K562 (cell line): ENCODE measurements around the gene COL28A1. TPM values are rescaled to one million over a fixed set of nuclear protein-coding genes. Genes with fewer than 3 reads are reported as not detected.

Source experiments
- ATAC-seq: fragments of 200-7000 bp; cut with Tn5 transposase; 3 replicates; pipeline ENCODE4 v1.9.1; 2020; ENCODE audit warnings: moderate library complexity
- BruUV-seq: library from RNA; stranded (reverse); fragments of 400-500 nt; replicated peaks from 2 replicates; lab custom pipeline; 2021; lab: Mats Ljungman, UMichigan
- CTCF ChIA-PET: fragments of 300-600 bp; formaldehyde crosslinking; extraction: SDS; loops from one replicate; lab custom pipeline; 2021; ENCODE audit warnings: low intra/inter-chr PET ratio; lab: Yijun Ruan, JAX
- POLR2A ChIA-PET: fragments of 300-600, 350-650 bp; sonication (Branson Sonifier 250); formaldehyde crosslinking; extraction: SDS; loops from one replicate; lab custom pipeline; 2021; ENCODE audit warnings: antibody characterized with exemption, inconsistent platforms; lab: Yijun Ruan, JAX
- DNase-seq, 4 experiments: peaks; one replicate each; pipeline versions ENCODE4 v3.0.0 to v3.0.0-alpha.2; 2011 to 2018; ENCODE audit warnings: low spot score in 3 of 4, mixed read lengths in 3 of 4; ENCODE audit errors: extremely low read depth in 1 of 4
- FAIRE-seq: peaks from 2 replicates; lab custom pipeline; 2011; peaks lifted over from hg19 to GRCh38; lab: Jason Lieb, UNC
- H2AFZ ChIP-seq: 2 replicates; pipeline ENCODE4 v1.6.0; 2011; ENCODE audit warnings: low read depth, low read length, control low read depth, inconsistent platforms
- H3K27ac ChIP-seq: fragments of 200-600 bp; 3 replicates; pipeline ENCODE4 v1.8.0; 2011; ENCODE audit warnings: low read depth, mild to moderate bottlenecking, control low read depth, inconsistent platforms, low read length, moderate library complexity, mixed read lengths; ENCODE audit errors: extremely low read depth
- H3K27me3 ChIP-seq, 2 experiments: fragments of 300-600 bp in 1 of 2; 2 replicates in 1 of 2; 3 replicates in 1 of 2; pipeline versions ENCODE4 v1.6.0 to v1.8.0; 2011; ENCODE audit warnings: inconsistent platforms in 2 of 2, low read length in 2 of 2, mild to moderate bottlenecking in 1 of 2, mixed read lengths in 1 of 2, moderate library complexity in 1 of 2; ENCODE audit not compliant: control insufficient read depth in 2 of 2, insufficient read depth in 2 of 2
- H3K36me3 ChIP-seq: fragments of 300-600 bp; 3 replicates; pipeline ENCODE4 v1.8.0; 2011; ENCODE audit warnings: mild to moderate bottlenecking, low read length, inconsistent platforms; ENCODE audit not compliant: control insufficient read depth, insufficient read depth
- H3K4me1 ChIP-seq, 2 experiments: fragments of 200-600 bp in 1 of 2; replicated peaks in 1 of 2; 2 replicates in 1 of 2; 3 replicates in 1 of 2; pipeline versions ENCODE4 v1.5.1 to v1.8.0; 2011; ENCODE audit warnings: inconsistent platforms in 2 of 2, low read length in 2 of 2, mild to moderate bottlenecking in 1 of 2, mixed read lengths in 1 of 2, moderate library complexity in 1 of 2; ENCODE audit not compliant: control insufficient read depth in 2 of 2, insufficient read depth in 2 of 2
- H3K4me2 ChIP-seq: 2 replicates; pipeline ENCODE4 v1.6.1; 2011; ENCODE audit warnings: low read length, control low read depth, inconsistent platforms, mixed read lengths; ENCODE audit not compliant: insufficient read depth
- H3K4me3 ChIP-seq: fragments of 200-600 bp; sonication (generic), shearing (Covaris generic); 2 replicates; pipeline ENCODE4 v1.5.1; 2016; ENCODE audit warnings: control low read depth, inconsistent platforms
- H3K79me2 ChIP-seq: fragments of 200-600 bp; 3 replicates; pipeline ENCODE4 v1.8.0; 2011; ENCODE audit warnings: low read length, inconsistent platforms; ENCODE audit not compliant: control insufficient read depth, insufficient read depth
- H3K9ac ChIP-seq, 2 experiments: 2 replicates each; pipeline versions ENCODE4 v1.6.0 to v1.6.1; 2011; ENCODE audit warnings: low read depth in 2 of 2, low read length in 2 of 2, control low read depth in 1 of 2, inconsistent platforms in 1 of 2, mild to moderate bottlenecking in 1 of 2, mixed read lengths in 1 of 2; ENCODE audit not compliant: insufficient read depth in 1 of 2
- H3K9me1 ChIP-seq: one replicate; pipeline ENCODE4 v1.6.0; 2011; ENCODE audit warnings: inconsistent platforms, mild to moderate bottlenecking, low read length, moderate library complexity; ENCODE audit not compliant: control insufficient read depth, insufficient read depth
- H3K9me3 ChIP-seq: replicated peaks from 2 replicates; pipeline ENCODE4 v1.5.1; 2011; ENCODE audit warnings: low read depth, low read length, inconsistent platforms; ENCODE audit not compliant: control insufficient read depth, insufficient read depth
- H4K20me1 ChIP-seq: replicated peaks from 2 replicates; pipeline ENCODE4 v1.6.1; 2011; ENCODE audit warnings: low read length, inconsistent platforms, mixed read lengths; ENCODE audit not compliant: control insufficient read depth, insufficient read depth
- ATF7 ChIP-seq: fragments of 450-650 bp; IDR thresholded peaks from 2 replicates; pipeline ENCODE4 v1.7.1; 2014; ENCODE audit warnings: mild to moderate bottlenecking, moderate library complexity
- BRD4 ChIP-seq: fragments of 200-600 bp; sonication (generic); IDR thresholded peaks from 2 replicates; pipeline ENCODE4 v1.6.1; 2017; ENCODE audit warnings: inconsistent platforms
- CCNT2 ChIP-seq: IDR thresholded peaks from 2 replicates; pipeline ENCODE4 v1.6.1; 2011; ENCODE audit warnings: borderline replicate concordance, low read depth, mild to moderate bottlenecking, moderate library complexity, mixed read lengths, low read length; ENCODE audit not compliant: insufficient read length; ENCODE audit errors: extremely low read depth
- DIDO1 ChIP-seq: fragments of 450-650 bp; IDR thresholded peaks from 2 replicates; pipeline ENCODE4 v1.6.1; 2016; ENCODE audit warnings: low read depth, missing biosample characterization, missing genetic modification characterization
- E2F3 ChIP-seq: fragments of 250-450 bp; sonication (Bioruptor Pico); IDR thresholded peaks from 2 replicates; pipeline ENCODE4 v1.4.0; 2020; ENCODE audit warnings: mild to moderate bottlenecking
- FOXK2 ChIP-seq, 2 experiments: fragments of 450-650 bp; IDR thresholded peaks in 1 of 2; conservative IDR thresholded peaks in 1 of 2; 2 replicates each; pipeline ENCODE4 v1.6.1; 2016; ENCODE audit warnings: low read depth in 2 of 2, mild to moderate bottlenecking in 1 of 2
- MTA3 ChIP-seq: fragments of 450-650 bp; formaldehyde crosslinking; IDR thresholded peaks from 2 replicates; pipeline ENCODE4 v1.6.1; 2017; ENCODE audit warnings: mild to moderate bottlenecking, borderline replicate concordance
- NFATC3 ChIP-seq: fragments of 450-650 bp; IDR thresholded peaks from 2 replicates; pipeline ENCODE4 v1.6.1; 2017; ENCODE audit warnings: mild to moderate bottlenecking
- NR3C1 ChIP-seq: sonication (generic); formaldehyde crosslinking; IDR thresholded peaks from 2 replicates; pipeline ENCODE4 v1.8.1; 2022; ENCODE audit warnings: missing genetic modification reagents
- PBX2 ChIP-seq, 2 experiments: IDR thresholded peaks in 1 of 2; conservative IDR thresholded peaks in 1 of 2; 2 replicates each; pipeline ENCODE4 v1.6.1; 2016; ENCODE audit warnings: low read depth in 2 of 2, mild to moderate bottlenecking in 1 of 2, missing compliant biosample characterization in 1 of 2, missing genetic modification characterization in 1 of 2, moderate library complexity in 1 of 2
- SOX6 ChIP-seq: fragments of 450-650 bp; IDR thresholded peaks from 2 replicates; pipeline ENCODE4 v1.6.1; 2014; ENCODE audit warnings: mild to moderate bottlenecking
- ZBTB17 ChIP-seq: fragments of 450-650 bp; formaldehyde crosslinking; IDR thresholded peaks from 2 replicates; pipeline ENCODE4 v1.4.0; 2020; ENCODE audit warnings: mild to moderate bottlenecking
- ZNF780A ChIP-seq: fragments of 250-450 bp; sonication (Bioruptor Pico); IDR thresholded peaks from 2 replicates; pipeline ENCODE4 v1.5.0; 2021; ENCODE audit warnings: mild to moderate bottlenecking
- in situ Hi-C: fragments of 300-500 bp; cut with MboI; formaldehyde crosslinking; loops from 4 replicates; pipeline ENCODE4 v1.15.0; 2018; ENCODE audit warnings: inconsistent platforms, mixed read lengths
- intact Hi-C: fragments of 100-400 bp; cut with micrococcal nuclease; formaldehyde crosslinking; loops from 2 replicates; pipeline ENCODE4 v1.14.2; 2022
- polyA plus RNA-seq, 8 experiments: library from polyadenylated mRNA; depleted of rRNA in 4 of 8; stranded (reverse) in 5 of 8; unstranded in 3 of 8; fragments of >200 nt; fragmentation: Nextera tagmentation in 2 of 8; fragmentation: Illumina TruSeq in 1 of 8; extraction: Ambion mirVana in 2 of 8; extraction: Trizol in 1 of 8; gene quantifications; 2 replicates each; pipeline versions ENCODE4 v1.2.1 to v1.2.3, GENCODE V29; 2011 to 2014; ENCODE audit warnings: inconsistent platforms in 1 of 8, missing spikeins in 1 of 8
- total RNA-seq, 7 experiments: library from RNA; depleted of rRNA in 6 of 7; stranded (reverse); fragments of >200 nt in 6 of 7; fragmentation: Illumina TruSeq in 2 of 7; extraction: Trizol in 2 of 7; gene quantifications; 2 replicates each; pipeline versions ENCODE4 v1.2.1 to v1.2.3, GENCODE V29; 2011 to 2021; ENCODE audit warnings: low replicate concordance in 1 of 7
- TF ChIP-seq, protein P1 (sequence below): fragments of 250-450 bp; sonication (Bioruptor Pico); IDR thresholded peaks from 2 replicates; pipeline ENCODE4 v1.4.0; 2020; ENCODE audit warnings: mild to moderate bottlenecking

The COL28A1 gene
- total and polyA plus RNA-seq, 9 of the 15 experiments (the other 6 are each of a cell fraction or from before 2014, with no cell fraction given), result 0.03 to 0.13 (median 0.05) TPM; not detected in 3

DNA sequence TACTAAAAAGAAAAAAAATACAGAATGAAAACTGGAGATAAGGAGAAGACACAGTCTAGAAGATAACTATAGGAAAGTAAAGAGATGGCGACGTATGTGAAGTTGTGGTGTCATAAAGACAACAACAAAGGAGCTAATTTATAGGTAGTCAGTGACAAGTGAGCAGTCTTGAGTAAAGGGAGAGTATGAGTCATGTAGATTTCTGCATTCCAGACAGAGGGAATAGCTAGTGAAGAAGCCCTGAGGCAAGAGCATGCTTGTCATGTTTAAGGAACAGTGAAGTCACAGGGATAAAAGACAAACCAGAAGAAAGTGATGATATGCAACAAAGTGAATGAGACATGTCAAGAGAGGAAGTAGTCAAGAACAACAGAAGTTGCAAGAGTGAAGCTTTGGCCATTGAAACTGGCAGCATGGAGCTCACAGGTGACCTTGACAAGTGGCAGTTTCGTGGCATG lies 28.7 kb upstream of the COL28A1 start (continued):
- TF ChIP-seq PBX2 (CRISPR knock-in tag; IDR thresholded peaks at IDR 0.05; ENCODE audit: low read depth) (no peak), PBX2 (tag; conservative IDR thresholded peaks at IDR 0.05; ENCODE audit: low read depth) (peak; percentile 86), ATF7 (peak; percentile 44; the same call in 1 of the 2 replicates), FOXK2 (conservative IDR thresholded peaks at IDR 0.05 in 1 of 2, IDR thresholded peaks at IDR 0.05 in 1 of 2; ENCODE audit: low read depth in 2 of 2) (peak; percentile 57 to 67; a peak in 2 of 4 replicates), SOX6 (peak; percentile 71; the same call in 1 of the 2 replicates)

DNA sequence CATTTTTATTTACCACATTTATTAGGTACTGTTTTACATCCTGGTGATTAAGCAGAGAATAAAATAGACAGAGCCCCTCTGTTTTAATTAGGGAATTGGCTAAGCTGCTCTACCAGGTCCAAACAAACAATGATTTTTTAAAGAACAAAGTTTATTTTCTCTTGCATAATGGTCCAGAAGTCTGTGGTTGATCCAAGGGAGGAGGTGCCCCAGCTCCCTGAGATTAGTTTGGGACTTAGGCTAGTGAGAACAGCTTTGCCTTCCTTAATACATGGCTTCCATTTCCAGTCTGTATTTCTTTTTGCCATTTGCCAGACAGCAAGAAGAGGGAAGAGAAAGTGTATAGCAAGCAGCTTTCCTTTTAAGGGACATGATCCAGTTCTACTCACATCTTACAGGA lies 28.1 kb upstream of the COL28A1 start:
- intact Hi-C loops (no loop called here), in situ Hi-C loops (no loop called here)
- Histone ChIP-seq H3K27me3 (no peaks in the 10 kb centered on the region), H3K4me1 (peaks cover 10 to 14% of the 10 kb centered on the region in 2 experiments; a peak in 4 of 5 replicates), H4K20me1 (no peaks in the 10 kb centered on the region), H3K27ac (no peak overlapping the region), H2AFZ (peak overlapping the region; percentile 29; the same call in 1 of the 2 replicates), H3K9ac (no peak overlapping the region), H3K9me3 (no peaks in the 10 kb centered on the region), H3K4me3 (no peak overlapping the region), H3K79me2 (peaks cover 18% of the 10 kb centered on the region), H3K9me1 (no peaks in the 10 kb centered on the region), H3K36me3 (no peaks in the 10 kb centered on the region), H3K4me2 (no peak overlapping the region)
- BruUV-seq, result no TSS peak
- ATAC-seq (no peak), FAIRE-seq (no peak), DNase-seq (no peak)
- CTCF ChIA-PET, result no interaction called here
- POLR2A ChIA-PET, result interaction anchor here (0.9 kb wide), 1 partner anchor 10 kb away, joined by 3 read pairs; no protein-coding TSS in a partner anchor
- no peak for TF ChIP-seq CCNT2
- no peak for TF ChIP-seq NR3C1
- no peak for TF ChIP-seq E2F3
- no peak for TF ChIP-seq ZBTB17 (CRISPR knock-in tag)
- no peak for TF ChIP-seq BRD4
- TF ChIP-seq ZNF780A (CRISPR knock-in tag), result no peak
- no peak for TF ChIP-seq DIDO1 (tag)
- TF ChIP-seq, protein P1, sequence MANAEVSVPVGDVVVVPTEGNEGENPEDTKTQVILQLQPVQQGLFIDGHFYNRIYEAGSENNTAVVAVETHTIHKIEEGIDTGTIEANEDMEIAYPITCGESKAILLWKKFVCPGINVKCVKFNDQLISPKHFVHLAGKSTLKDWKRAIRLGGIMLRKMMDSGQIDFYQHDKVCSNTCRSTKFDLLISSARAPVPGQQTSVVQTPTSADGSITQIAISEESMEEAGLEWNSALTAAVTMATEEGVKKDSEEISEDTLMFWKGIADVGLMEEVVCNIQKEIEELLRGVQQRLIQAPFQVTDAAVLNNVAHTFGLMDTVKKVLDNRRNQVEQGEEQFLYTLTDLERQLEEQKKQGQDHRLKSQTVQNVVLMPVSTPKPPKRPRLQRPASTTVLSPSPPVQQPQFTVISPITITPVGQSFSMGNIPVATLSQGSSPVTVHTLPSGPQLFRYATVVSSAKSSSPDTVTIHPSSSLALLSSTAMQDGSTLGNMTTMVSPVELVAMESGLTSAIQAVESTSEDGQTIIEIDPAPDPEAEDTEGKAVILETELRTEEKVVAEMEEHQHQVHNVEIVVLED (CRISPR knock-in tag), result no peak
- no peak for TF ChIP-seq MTA3
- TF ChIP-seq NFATC3, result no peak
